ENCODE measurements around the gene ZACN.

ZACN gene

DNA sequence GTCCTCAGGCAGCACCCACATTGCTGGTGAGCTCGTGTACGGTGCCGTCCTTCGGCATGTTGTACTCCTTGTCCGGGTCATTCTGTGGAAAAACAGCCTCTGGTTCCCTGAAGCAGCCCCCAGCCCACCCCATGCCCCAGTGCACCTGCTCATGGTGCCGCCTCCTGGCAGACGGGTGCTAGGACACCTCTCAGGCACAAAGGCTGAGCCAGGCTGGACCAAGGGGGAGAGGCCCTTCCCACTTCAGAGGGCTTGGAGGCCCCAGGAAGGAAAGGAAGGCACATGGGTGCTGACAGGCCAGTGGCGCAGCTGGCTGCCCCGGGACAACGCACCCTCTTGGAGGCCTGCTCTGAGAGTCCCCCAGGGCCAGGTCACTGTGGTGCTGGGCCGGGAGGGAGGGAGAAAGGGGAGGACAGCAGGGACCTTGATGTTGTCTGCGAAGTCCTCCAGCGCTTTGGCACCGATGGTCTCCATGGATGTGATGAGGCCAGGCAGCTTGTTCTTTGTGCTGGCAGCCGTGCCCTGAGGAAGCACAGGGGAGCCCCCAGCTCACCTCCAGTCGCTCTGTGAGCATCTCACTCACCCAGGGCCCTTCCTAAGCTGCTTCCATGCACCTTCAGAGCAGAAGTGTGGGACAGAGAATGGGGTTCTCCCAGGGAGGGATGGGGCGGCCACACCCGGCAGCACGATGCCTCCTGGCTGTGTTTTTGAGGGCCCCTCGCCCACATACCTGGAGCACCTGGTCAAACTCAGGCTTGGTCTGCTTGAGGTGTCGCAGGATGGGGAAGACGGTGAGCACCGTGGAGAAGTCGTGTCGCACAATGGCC is 9.3 kb downstream of the ZACN start:
- TF ChIP-seq YY1 (IDR thresholded peaks at IDR 0.05; ENCODE audit: low read depth), result no peak
- peak; percentile 5; the same call in 1 of the 2 replicates for TF ChIP-seq RAD21 (IDR thresholded peaks at IDR 0.05; ENCODE audit: low read depth)

DNA sequence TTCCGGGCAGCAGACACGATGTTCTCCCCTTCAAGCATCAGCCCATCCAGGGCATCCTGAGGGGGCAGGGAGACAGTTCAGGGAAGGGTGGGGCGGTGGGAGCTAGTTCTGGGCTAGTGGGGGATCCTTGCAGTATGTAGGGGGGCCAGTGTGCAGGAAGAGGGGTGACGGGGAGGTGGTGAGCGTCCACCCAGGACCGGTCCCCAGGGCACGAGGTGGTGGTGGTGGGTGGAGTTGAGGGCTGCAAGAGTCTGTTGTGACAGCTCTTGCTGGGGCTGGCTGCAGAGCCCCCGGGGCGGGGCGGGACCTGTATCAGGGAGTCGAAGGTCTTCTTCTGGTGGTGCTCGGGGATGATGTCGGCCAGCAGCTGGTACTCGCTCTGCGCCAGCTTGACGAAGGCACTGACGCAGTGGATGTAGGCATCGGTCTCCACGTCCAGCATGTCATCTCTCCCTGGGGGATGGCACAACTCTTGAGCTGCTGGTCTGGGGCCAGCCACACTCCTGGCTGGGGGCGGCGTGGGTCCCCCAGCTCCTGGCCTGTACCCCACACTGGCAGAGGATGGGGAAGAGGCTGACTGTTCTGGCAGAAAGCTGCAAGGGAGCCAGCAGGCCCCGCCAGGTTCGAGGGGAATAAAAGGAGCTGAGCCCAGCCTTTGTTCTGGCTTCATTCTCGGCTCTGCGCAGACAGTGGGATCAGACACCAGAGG is 10.0 kb downstream of the ZACN start:
- TF ChIP-seq, protein P1, sequence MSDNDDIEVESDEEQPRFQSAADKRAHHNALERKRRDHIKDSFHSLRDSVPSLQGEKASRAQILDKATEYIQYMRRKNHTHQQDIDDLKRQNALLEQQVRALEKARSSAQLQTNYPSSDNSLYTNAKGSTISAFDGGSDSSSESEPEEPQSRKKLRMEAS (IDR thresholded peaks at IDR 0.05), result no peak
- TF ChIP-seq, protein P2, sequence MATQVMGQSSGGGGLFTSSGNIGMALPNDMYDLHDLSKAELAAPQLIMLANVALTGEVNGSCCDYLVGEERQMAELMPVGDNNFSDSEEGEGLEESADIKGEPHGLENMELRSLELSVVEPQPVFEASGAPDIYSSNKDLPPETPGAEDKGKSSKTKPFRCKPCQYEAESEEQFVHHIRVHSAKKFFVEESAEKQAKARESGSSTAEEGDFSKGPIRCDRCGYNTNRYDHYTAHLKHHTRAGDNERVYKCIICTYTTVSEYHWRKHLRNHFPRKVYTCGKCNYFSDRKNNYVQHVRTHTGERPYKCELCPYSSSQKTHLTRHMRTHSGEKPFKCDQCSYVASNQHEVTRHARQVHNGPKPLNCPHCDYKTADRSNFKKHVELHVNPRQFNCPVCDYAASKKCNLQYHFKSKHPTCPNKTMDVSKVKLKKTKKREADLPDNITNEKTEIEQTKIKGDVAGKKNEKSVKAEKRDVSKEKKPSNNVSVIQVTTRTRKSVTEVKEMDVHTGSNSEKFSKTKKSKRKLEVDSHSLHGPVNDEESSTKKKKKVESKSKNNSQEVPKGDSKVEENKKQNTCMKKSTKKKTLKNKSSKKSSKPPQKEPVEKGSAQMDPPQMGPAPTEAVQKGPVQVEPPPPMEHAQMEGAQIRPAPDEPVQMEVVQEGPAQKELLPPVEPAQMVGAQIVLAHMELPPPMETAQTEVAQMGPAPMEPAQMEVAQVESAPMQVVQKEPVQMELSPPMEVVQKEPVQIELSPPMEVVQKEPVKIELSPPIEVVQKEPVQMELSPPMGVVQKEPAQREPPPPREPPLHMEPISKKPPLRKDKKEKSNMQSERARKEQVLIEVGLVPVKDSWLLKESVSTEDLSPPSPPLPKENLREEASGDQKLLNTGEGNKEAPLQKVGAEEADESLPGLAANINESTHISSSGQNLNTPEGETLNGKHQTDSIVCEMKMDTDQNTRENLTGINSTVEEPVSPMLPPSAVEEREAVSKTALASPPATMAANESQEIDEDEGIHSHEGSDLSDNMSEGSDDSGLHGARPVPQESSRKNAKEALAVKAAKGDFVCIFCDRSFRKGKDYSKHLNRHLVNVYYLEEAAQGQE (IDR thresholded peaks at IDR 0.05; ENCODE audit: low read depth), result no peak
- TF ChIP-seq CEBPB (IDR thresholded peaks at IDR 0.05), result no peak
- TF ChIP-seq ZBTB7A (IDR thresholded peaks at IDR 0.05; ENCODE audit: low read depth), result no peak
- TF ChIP-seq NFIC (IDR thresholded peaks at IDR 0.05), result no peak
- TF ChIP-seq, protein P3, sequence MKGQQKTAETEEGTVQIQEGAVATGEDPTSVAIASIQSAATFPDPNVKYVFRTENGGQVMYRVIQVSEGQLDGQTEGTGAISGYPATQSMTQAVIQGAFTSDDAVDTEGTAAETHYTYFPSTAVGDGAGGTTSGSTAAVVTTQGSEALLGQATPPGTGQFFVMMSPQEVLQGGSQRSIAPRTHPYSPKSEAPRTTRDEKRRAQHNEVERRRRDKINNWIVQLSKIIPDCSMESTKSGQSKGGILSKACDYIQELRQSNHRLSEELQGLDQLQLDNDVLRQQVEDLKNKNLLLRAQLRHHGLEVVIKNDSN (IDR thresholded peaks at IDR 0.05), result no peak

DNA sequence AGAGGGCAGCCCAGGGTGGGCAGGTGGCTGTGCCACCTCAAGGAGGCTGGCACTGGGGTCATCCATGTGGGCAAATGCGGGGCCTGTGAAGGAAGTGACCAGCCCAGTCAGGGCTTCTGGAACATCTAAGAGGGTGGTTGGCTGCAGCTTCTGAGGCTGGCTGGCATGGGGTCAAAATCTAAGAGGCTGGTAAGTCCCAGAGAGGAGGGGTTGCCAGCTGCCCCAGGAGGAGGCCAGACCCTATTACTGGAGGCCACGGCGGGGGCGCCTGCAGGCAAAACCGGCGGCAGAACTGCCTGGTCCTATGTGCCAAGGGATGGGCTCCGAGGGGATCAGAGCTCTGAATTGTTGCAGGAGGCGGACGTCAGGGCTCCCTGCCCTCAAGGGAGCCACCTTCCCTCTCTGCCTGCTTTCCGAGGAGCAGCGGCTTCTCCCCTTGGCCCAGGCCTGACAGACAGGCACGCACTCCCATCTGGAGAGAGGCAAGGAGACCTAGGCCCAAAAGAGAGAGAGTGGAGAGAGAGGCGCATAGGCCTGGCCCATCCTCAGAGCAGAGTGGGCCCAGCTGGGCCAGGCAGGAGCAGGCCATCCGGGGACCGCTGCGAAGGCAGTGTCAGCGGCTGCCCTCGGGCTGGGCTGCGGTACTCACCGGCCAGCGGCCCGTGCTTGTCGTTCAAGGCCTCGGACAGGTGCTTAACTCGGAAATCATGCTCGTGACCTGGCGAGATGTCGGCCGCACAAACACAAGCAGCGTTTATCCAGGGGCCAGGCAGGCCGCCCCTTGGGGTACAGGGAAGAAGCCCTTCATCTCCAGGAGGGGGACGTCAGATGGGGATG is 10.9 kb downstream of the ZACN start:
- TF ChIP-seq CREB1 (IDR thresholded peaks at IDR 0.05; ENCODE audit: low read depth), result no peak
- TF ChIP-seq, protein P1 (IDR thresholded peaks at IDR 0.05), result no peak
- TF ChIP-seq, protein P3 (IDR thresholded peaks at IDR 0.05), result no peak
- no peak for TF ChIP-seq TCF12 (IDR thresholded peaks at IDR 0.05; ENCODE audit: low read depth)

DNA sequence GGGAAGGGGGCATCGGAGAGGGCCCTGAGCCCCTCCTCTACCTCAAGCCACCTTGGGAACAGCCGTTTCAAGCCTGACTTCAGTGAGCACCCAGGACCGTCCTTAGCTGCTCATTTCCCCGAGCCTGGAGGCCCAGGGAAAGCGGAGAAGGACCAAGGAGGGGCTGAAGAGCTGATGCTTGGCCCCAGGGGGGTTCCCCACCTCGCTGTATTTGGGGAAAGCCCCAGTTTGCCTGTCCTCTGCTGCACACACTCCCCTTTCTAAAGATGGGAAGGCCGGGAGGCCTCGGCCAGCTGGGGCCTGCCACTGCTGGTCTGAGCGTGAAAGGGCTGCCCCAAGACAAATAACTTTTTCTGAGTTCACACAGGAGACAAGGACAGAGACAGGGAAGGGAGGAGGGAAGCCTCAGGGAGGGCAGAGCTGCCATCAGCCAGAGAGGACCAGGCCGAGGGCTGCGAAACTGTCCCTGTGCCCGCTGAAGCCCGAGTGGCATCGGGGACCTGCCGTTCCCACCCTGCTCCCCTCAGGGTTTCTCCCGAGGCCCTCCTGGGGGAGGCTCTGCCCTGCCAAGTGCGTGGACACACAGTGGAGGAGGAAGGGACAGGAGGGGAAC is 11.6 kb downstream of the ZACN start:
- no peak for TF ChIP-seq NFIC (IDR thresholded peaks at IDR 0.05)
- TF ChIP-seq RAD21 (IDR thresholded peaks at IDR 0.05; ENCODE audit: low read depth), result no peak
- TF ChIP-seq CREB1 (IDR thresholded peaks at IDR 0.05; ENCODE audit: low read depth), result no peak
- no peak for TF ChIP-seq EGR1 (IDR thresholded peaks at IDR 0.05)
- TF ChIP-seq CEBPB (IDR thresholded peaks at IDR 0.05), result no peak
- TF ChIP-seq TAF1 (IDR thresholded peaks at IDR 0.05; ENCODE audit: low read depth), result no peak
- TF ChIP-seq EP300 (IDR thresholded peaks at IDR 0.05; ENCODE audit: borderline replicate concordance), result no peak
- TF ChIP-seq TEAD4 (IDR thresholded peaks at IDR 0.05), result no peak
- TF ChIP-seq, protein P2 (IDR thresholded peaks at IDR 0.05; ENCODE audit: low read depth), result no peak
- TF ChIP-seq, protein P1 (IDR thresholded peaks at IDR 0.05), result no peak
- TF ChIP-seq, protein P3 (IDR thresholded peaks at IDR 0.05), result no peak
- no peak for TF ChIP-seq FOXM1 (IDR thresholded peaks at IDR 0.05; ENCODE audit: borderline replicate concordance, low read depth)
- no peak for TF ChIP-seq ZBTB7A (IDR thresholded peaks at IDR 0.05; ENCODE audit: low read depth)
- TF ChIP-seq YY1 (IDR thresholded peaks at IDR 0.05; ENCODE audit: low read depth), result no peak
- TF ChIP-seq TCF12 (IDR thresholded peaks at IDR 0.05; ENCODE audit: low read depth), result no peak
